HepG2 (cell line): Measurements from ENCODE around the gene BABAM2. TPM values are rescaled to one million over a fixed set of nuclear protein-coding genes. Genes with fewer than 3 reads are reported as not detected.
A peak's percentile ranks its signal among the peaks of the same experiment; 100 is the strongest.

Experiments
- ATAC-seq: fragments of 200-7000 bp; cut with Tn5 transposase; 3 replicates; pipeline ENCODE4 v1.9.1; 2020; ENCODE audit warnings: mild to moderate bottlenecking, moderate library complexity
- BruUV-seq: library from RNA; stranded (reverse); fragments of 400-500 nt; replicated peaks from 2 replicates; lab custom pipeline; 2021; lab: Mats Ljungman, UMichigan
- CTCF ChIA-PET: fragments of 300-600 bp; formaldehyde crosslinking; extraction: SDS; loops from one replicate; lab custom pipeline; 2021; ENCODE audit warnings: low total read pairs, inconsistent platforms, low intra/inter-chr PET ratio; lab: Yijun Ruan, JAX
- POLR2A ChIA-PET: fragments of 350-600 bp; sonication (Branson Sonifier 250); formaldehyde crosslinking; loops from one replicate; lab custom pipeline; 2020; ENCODE audit warnings: antibody characterized with exemption, inconsistent platforms; lab: Yijun Ruan, JAX
- DNase-seq: peaks from one replicate; pipeline ENCODE4 v3.0.0-alpha.2; 2015; ENCODE audit warnings: low spot score
- FAIRE-seq: peaks from 3 replicates; lab custom pipeline; 2011; peaks lifted over from hg19 to GRCh38; lab: Jason Lieb, UNC
- H2AFZ ChIP-seq: one replicate; pipeline ENCODE4 v1.6.1; 2011; ENCODE audit warnings: low read length, inconsistent platforms
- H3K27ac ChIP-seq: fragments of 300-600 bp; 3 replicates; pipeline ENCODE4 v1.8.0; 2011; ENCODE audit warnings: mixed run types, mild to moderate bottlenecking, mixed read lengths, low read length, inconsistent platforms; ENCODE audit not compliant: insufficient read depth; ENCODE audit errors: extremely low read length
- H3K27me3 ChIP-seq, 2 experiments: fragments of 200-600 bp in 1 of 2; 2 replicates in 1 of 2; 3 replicates in 1 of 2; pipeline versions ENCODE4 v1.6.0 to v1.8.0; 2011; ENCODE audit warnings: low read length in 2 of 2, mild to moderate bottlenecking in 2 of 2, moderate library complexity in 2 of 2, inconsistent platforms in 1 of 2; ENCODE audit not compliant: insufficient read depth in 2 of 2, control insufficient read depth in 1 of 2
- H3K36me3 ChIP-seq, 2 experiments: fragments of 200-600 bp in 1 of 2; replicated peaks in 1 of 2; 2 replicates in 1 of 2; 3 replicates in 1 of 2; pipeline versions ENCODE4 v1.5.1 to v1.8.0; 2011; ENCODE audit warnings: low read length in 2 of 2, inconsistent platforms in 1 of 2; ENCODE audit not compliant: insufficient read depth in 2 of 2, control insufficient read depth in 1 of 2
- H3K4me1 ChIP-seq: 2 replicates; pipeline ENCODE4 v1.5.1; 2012; ENCODE audit warnings: low read length, inconsistent platforms; ENCODE audit not compliant: insufficient read depth
- H3K4me2 ChIP-seq: 2 replicates; pipeline ENCODE4 v1.6.0; 2011; ENCODE audit warnings: low read depth, low read length, inconsistent platforms
- H3K4me3 ChIP-seq, 3 experiments: fragments of 200-600 bp in 1 of 3; sonication (generic), shearing (Covaris generic) in 1 of 3; replicated peaks in 1 of 3; 2 replicates each; pipeline ENCODE4 v1.5.1; 2011 to 2016; ENCODE audit warnings: low read length in 3 of 3, inconsistent platforms in 2 of 3, low read depth in 2 of 3, mild to moderate bottlenecking in 2 of 3, control low read depth in 1 of 3, mixed read lengths in 1 of 3; ENCODE audit not compliant: insufficient read depth in 1 of 3
- H3K79me2 ChIP-seq: one replicate; pipeline ENCODE4 v1.6.1; 2011; ENCODE audit warnings: low read length, inconsistent platforms; ENCODE audit not compliant: insufficient read depth
- H3K9ac ChIP-seq: 2 replicates; pipeline ENCODE4 v1.6.0; 2011; ENCODE audit warnings: mild to moderate bottlenecking, low read depth, low read length, inconsistent platforms; ENCODE audit not compliant: insufficient read depth
- H3K9me3 ChIP-seq: 2 replicates; pipeline ENCODE4 v1.5.1; 2012; ENCODE audit warnings: mild to moderate bottlenecking, low read length
- H4K20me1 ChIP-seq: 2 replicates; pipeline ENCODE4 v1.6.0; 2011; ENCODE audit warnings: inconsistent platforms, mild to moderate bottlenecking, low read length, moderate library complexity; ENCODE audit not compliant: insufficient read depth
- CHCHD3 ChIP-seq: sonication (generic); formaldehyde crosslinking; IDR thresholded peaks from 2 replicates; pipeline ENCODE4 v1.8.0; 2022; ENCODE audit warnings: mild to moderate bottlenecking, missing genetic modification reagents, moderate library complexity
- JUND ChIP-seq: sonication (generic); formaldehyde crosslinking; IDR thresholded peaks from 2 replicates; pipeline ENCODE4 v1.8.0; 2022; ENCODE audit warnings: mild to moderate bottlenecking, missing genetic modification reagents
- PLRG1 ChIP-seq: fragments of 450-650 bp; conservative IDR thresholded peaks from 2 replicates; pipeline ENCODE4 v1.6.1; 2016
- RAD21 ChIP-seq: fragments of 450-650 bp; formaldehyde crosslinking; IDR thresholded peaks from 2 replicates; pipeline ENCODE4 v1.5.0; 2020; ENCODE audit warnings: mild to moderate bottlenecking
- RCOR2 ChIP-seq: IDR thresholded peaks from 2 replicates; pipeline ENCODE4 v1.6.1; 2016; ENCODE audit warnings: missing biosample characterization, missing genetic modification reagents
- SMC3 ChIP-seq: IDR thresholded peaks from 2 replicates; pipeline ENCODE4 v1.6.1; 2011; ENCODE audit warnings: low read length, improper control_type of control experiment
- SP2 ChIP-seq: sonication (generic); formaldehyde crosslinking; IDR thresholded peaks from 2 replicates; pipeline ENCODE4 v1.5.1; 2020; ENCODE audit warnings: mild to moderate bottlenecking, missing genetic modification reagents
- STAG1 ChIP-seq: sonication (generic); formaldehyde crosslinking; IDR thresholded peaks from 2 replicates; pipeline ENCODE4 v1.4.0; 2020; ENCODE audit warnings: missing genetic modification reagents
- ZNF737 ChIP-seq: sonication (generic); formaldehyde crosslinking; IDR thresholded peaks from 2 replicates; pipeline ENCODE4 v1.5.0; 2020; ENCODE audit warnings: missing genetic modification reagents, mild to moderate bottlenecking, borderline replicate concordance
- WGBS: methylation state at CpG from one replicate; pipeline ENCODE4 v1.1.6; 2017; ENCODE audit warnings: low lambda C conversion rate; 5-methylcytosine and 5-hydroxymethylcytosine counted together
- in situ Hi-C: cut with HindIII; loops from 2 replicates; pipeline ENCODE4 v1.10.0; 2017; ENCODE audit warnings: low pct_unique_long_range_greater_than_20kb; ENCODE audit not compliant: extremely low pct_ligation_motif_present
- intact Hi-C: fragments of 100-400 bp; cut with micrococcal nuclease; formaldehyde crosslinking; loops from one replicate; pipeline ENCODE4 v1.10.0; 2022; ENCODE audit not compliant: unreplicated experiment
- polyA plus RNA-seq, 8 experiments: library from polyadenylated mRNA; depleted of rRNA in 3 of 8; stranded (reverse) in 7 of 8; unstranded in 1 of 8; fragments of >200 nt; fragmentation: Illumina TruSeq in 4 of 8; extraction: Trizol in 4 of 8; gene quantifications; 2 replicates each; pipeline versions ENCODE4 v1.2.1 to v1.2.3, GENCODE V29; 2011 to 2016; ENCODE audit warnings: low read depth in 4 of 8, missing spikeins in 1 of 8, mixed read lengths in 1 of 8; ENCODE audit not compliant: insufficient read depth in 1 of 8
- total RNA-seq, 5 experiments: library from RNA; depleted of rRNA; stranded (reverse); fragments of >200 nt; fragmentation: Illumina TruSeq; extraction: Trizol; gene quantifications; 2 replicates each; pipeline ENCODE4 v1.2.3, GENCODE V29; 2016; ENCODE audit warnings: low read depth in 1 of 5
- TF ChIP-seq, protein P1 (sequence below): sonication (generic); formaldehyde crosslinking; IDR thresholded peaks from 2 replicates; pipeline ENCODE4 v1.5.0; 2020; ENCODE audit warnings: mild to moderate bottlenecking, missing genetic modification reagents, moderate library complexity
- TF ChIP-seq, protein P2 (sequence below): sonication (generic); formaldehyde crosslinking; IDR thresholded peaks from 2 replicates; pipeline ENCODE4 v1.5.1; 2020; ENCODE audit warnings: mild to moderate bottlenecking, missing genetic modification reagents, moderate library complexity

The BABAM2 gene
- total and polyA plus RNA-seq, 2 of the 13 experiments (the other 11 are each of a cell fraction or from before 2014, with no cell fraction given), result 24.9 to 28.0 TPM

- no peak for FAIRE-seq
- Histone ChIP-seq H3K9me3 (peaks cover 8% of the 10 kb centered on the region; the same call in 1 of the 2 replicates), H3K36me3 (no peaks in the 10 kb centered on the region; a peak in 1 of 5 replicates), H3K27me3 (no peaks in the 10 kb centered on the region), H3K4me3 (no peak overlapping the region), H3K4me1 (peaks cover 28% of the 10 kb centered on the region), H2AFZ (no peak overlapping the region), H3K4me2 (no peak overlapping the region), H4K20me1 (no peaks in the 10 kb centered on the region), H3K27ac (no peak overlapping the region), H3K9ac (no peak overlapping the region), H3K79me2 (no peaks in the 10 kb centered on the region)
- no TSS peak for BruUV-seq
- 83% methylated on average over 3 of the region's 3 CpGs for WGBS
- in situ Hi-C loops (no loop called here), intact Hi-C loops (loop anchor here (10.0 kb wide), 1 partner anchor 220 kb away; the partner anchor contains the start of gene FOSL2)
- peak; percentile 97 for ATAC-seq
- CTCF ChIA-PET, result interaction anchor here (1.2 kb wide), 1 partner anchor 472 kb away, joined by 3 read pairs; no protein-coding TSS in a partner anchor
- TF ChIP-seq PLRG1, result no peak
- TF ChIP-seq RCOR2 (CRISPR knock-in tag), result no peak
- 0 out of 2 replicates have a peak, but pooled peaks have one; percentile 53 for TF ChIP-seq ZNF737 (CRISPR knock-in tag)
- no peak for TF ChIP-seq SP2 (CRISPR knock-in tag)
- TF ChIP-seq, protein P1, sequence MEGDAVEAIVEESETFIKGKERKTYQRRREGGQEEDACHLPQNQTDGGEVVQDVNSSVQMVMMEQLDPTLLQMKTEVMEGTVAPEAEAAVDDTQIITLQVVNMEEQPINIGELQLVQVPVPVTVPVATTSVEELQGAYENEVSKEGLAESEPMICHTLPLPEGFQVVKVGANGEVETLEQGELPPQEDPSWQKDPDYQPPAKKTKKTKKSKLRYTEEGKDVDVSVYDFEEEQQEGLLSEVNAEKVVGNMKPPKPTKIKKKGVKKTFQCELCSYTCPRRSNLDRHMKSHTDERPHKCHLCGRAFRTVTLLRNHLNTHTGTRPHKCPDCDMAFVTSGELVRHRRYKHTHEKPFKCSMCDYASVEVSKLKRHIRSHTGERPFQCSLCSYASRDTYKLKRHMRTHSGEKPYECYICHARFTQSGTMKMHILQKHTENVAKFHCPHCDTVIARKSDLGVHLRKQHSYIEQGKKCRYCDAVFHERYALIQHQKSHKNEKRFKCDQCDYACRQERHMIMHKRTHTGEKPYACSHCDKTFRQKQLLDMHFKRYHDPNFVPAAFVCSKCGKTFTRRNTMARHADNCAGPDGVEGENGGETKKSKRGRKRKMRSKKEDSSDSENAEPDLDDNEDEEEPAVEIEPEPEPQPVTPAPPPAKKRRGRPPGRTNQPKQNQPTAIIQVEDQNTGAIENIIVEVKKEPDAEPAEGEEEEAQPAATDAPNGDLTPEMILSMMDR (CRISPR knock-in tag), result peak; percentile 48
- TF ChIP-seq, protein P2, sequence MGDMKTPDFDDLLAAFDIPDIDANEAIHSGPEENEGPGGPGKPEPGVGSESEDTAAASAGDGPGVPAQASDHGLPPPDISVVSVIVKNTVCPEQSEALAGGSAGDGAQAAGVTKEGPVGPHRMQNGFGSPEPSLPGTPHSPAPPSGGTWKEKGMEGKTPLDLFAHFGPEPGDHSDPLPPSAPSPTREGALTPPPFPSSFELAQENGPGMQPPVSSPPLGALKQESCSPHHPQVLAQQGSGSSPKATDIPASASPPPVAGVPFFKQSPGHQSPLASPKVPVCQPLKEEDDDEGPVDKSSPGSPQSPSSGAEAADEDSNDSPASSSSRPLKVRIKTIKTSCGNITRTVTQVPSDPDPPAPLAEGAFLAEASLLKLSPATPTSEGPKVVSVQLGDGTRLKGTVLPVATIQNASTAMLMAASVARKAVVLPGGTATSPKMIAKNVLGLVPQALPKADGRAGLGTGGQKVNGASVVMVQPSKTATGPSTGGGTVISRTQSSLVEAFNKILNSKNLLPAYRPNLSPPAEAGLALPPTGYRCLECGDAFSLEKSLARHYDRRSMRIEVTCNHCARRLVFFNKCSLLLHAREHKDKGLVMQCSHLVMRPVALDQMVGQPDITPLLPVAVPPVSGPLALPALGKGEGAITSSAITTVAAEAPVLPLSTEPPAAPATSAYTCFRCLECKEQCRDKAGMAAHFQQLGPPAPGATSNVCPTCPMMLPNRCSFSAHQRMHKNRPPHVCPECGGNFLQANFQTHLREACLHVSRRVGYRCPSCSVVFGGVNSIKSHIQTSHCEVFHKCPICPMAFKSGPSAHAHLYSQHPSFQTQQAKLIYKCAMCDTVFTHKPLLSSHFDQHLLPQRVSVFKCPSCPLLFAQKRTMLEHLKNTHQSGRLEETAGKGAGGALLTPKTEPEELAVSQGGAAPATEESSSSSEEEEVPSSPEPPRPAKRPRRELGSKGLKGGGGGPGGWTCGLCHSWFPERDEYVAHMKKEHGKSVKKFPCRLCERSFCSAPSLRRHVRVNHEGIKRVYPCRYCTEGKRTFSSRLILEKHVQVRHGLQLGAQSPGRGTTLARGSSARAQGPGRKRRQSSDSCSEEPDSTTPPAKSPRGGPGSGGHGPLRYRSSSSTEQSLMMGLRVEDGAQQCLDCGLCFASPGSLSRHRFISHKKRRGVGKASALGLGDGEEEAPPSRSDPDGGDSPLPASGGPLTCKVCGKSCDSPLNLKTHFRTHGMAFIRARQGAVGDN (CRISPR knock-in tag), result peak; percentile 58
- TF ChIP-seq CHCHD3 (CRISPR knock-in tag), result 0 out of 2 replicates have a peak, but pooled peaks have one; percentile 39
- TF ChIP-seq STAG1 (CRISPR knock-in tag), result peak; percentile 71
- TF ChIP-seq SMC3, result peak; percentile 48; the same call in 1 of the 2 replicates
- peak; percentile 53 for TF ChIP-seq RAD21 (CRISPR knock-in tag)
- no peak for TF ChIP-seq JUND (CRISPR knock-in tag)
- DNase-seq, result peak; percentile 48
- POLR2A ChIA-PET, result no interaction called here
Observed at GRCh38 chr2:28175028-28175427, 284.5 kb downstream of the BABAM2 start.
